WTC11 (cell line): ENCODE measurements around the gene ALKBH4. TPM values are rescaled to one million over a fixed set of nuclear protein-coding genes. Genes with fewer than 3 reads are reported as not detected.
A peak's percentile ranks its signal among the peaks of the same experiment; 100 is the strongest.

Experiments used
- ATAC-seq: fragments of 200-7000 bp; cut with Tn5 transposase; 2 replicates; pipeline ENCODE4 v1.10.0; 2021; ENCODE audit warnings: mild to moderate bottlenecking, moderate library complexity
- CTCF ChIA-PET: fragments of 300-600 bp; sonication (Branson Sonifier 250); formaldehyde crosslinking; loops from one replicate; lab custom pipeline; 2021; ENCODE audit warnings: antibody characterized with exemption; lab: Charles Lee
- POLR2A ChIA-PET: fragments of 350-600 bp; sonication (Branson Sonifier 250); formaldehyde crosslinking; loops from one replicate; lab custom pipeline; 2021; ENCODE audit warnings: antibody characterized with exemption; lab: Charles Lee
- DNase-seq: peaks from one replicate; pipeline ENCODE4 v3.0.0; 2021; ENCODE audit warnings: low spot score
- H3K27ac Mint-ChIP-seq: 2 replicates; pipeline ENCODE4 v1.8.0; 2021; ENCODE audit warnings: mixed read lengths
- H3K27me3 Mint-ChIP-seq: 2 replicates; pipeline ENCODE4 v1.8.0; 2021; ENCODE audit warnings: low read depth, mild to moderate bottlenecking, moderate library complexity, mixed read lengths
- H3K36me3 Mint-ChIP-seq: 2 replicates; pipeline ENCODE4 v1.8.0; 2021; ENCODE audit warnings: mixed read lengths
- H3K4me1 Mint-ChIP-seq: 2 replicates; pipeline ENCODE4 v1.8.0; 2022; ENCODE audit warnings: mixed read lengths
- H3K4me3 Mint-ChIP-seq: 2 replicates; pipeline ENCODE4 v1.8.0; 2021; ENCODE audit warnings: mild to moderate bottlenecking, moderate library complexity, mixed read lengths
- H3K9me3 Mint-ChIP-seq: 2 replicates; pipeline ENCODE4 v1.8.0; 2021; ENCODE audit warnings: mixed read lengths
- AFF4 ChIP-seq: sonication (generic); formaldehyde crosslinking; IDR thresholded peaks from 2 replicates; pipeline ENCODE4 v1.8.1; 2023; ENCODE audit warnings: mild to moderate bottlenecking, missing genetic modification reagents, borderline replicate concordance
- CTCF ChIP-seq: fragments of 200-600 bp; IDR thresholded peaks from 2 replicates; pipeline ENCODE4 v1.8.0; 2022; ENCODE audit warnings: antibody characterized with exemption
- E2F1 ChIP-seq: sonication (generic); formaldehyde crosslinking; IDR thresholded peaks from 2 replicates; pipeline ENCODE4 v1.8.0; 2022; ENCODE audit warnings: mild to moderate bottlenecking, missing genetic modification reagents
- ETV6 ChIP-seq: sonication (generic); formaldehyde crosslinking; IDR thresholded peaks from 2 replicates; pipeline ENCODE4 v1.8.1; 2022; ENCODE audit warnings: mild to moderate bottlenecking, missing genetic modification reagents
- GABPB1 ChIP-seq: sonication (generic); formaldehyde crosslinking; IDR thresholded peaks from 2 replicates; pipeline ENCODE4 v1.8.1; 2023; ENCODE audit warnings: mild to moderate bottlenecking, missing genetic modification reagents
- GRHL2 ChIP-seq: fragments of 250-450 bp; sonication (Bioruptor Pico); IDR thresholded peaks from 2 replicates; pipeline ENCODE4 v1.8.0; 2022; ENCODE audit warnings: mild to moderate bottlenecking, moderate library complexity; ENCODE audit not compliant: insufficient replicate concordance, severe bottlenecking
- GTF2I ChIP-seq: fragments of 250-450 bp; sonication (Bioruptor Pico); conservative IDR thresholded peaks from 2 replicates; pipeline ENCODE4 v1.4.0; 2021; ENCODE audit warnings: mild to moderate bottlenecking
- HMGA2 ChIP-seq: fragments of 250-450 bp; sonication (Bioruptor Pico); IDR thresholded peaks from 2 replicates; pipeline ENCODE4 v1.4.0; 2021; ENCODE audit warnings: mild to moderate bottlenecking, moderate library complexity
- KAT7 ChIP-seq: sonication (generic); formaldehyde crosslinking; IDR thresholded peaks from 2 replicates; pipeline ENCODE4 v1.8.1; 2023; ENCODE audit warnings: missing genetic modification reagents, mild to moderate bottlenecking, borderline replicate concordance
- NR1H2 ChIP-seq: sonication (generic); formaldehyde crosslinking; IDR thresholded peaks from 2 replicates; pipeline ENCODE4 v1.9.0; 2021; ENCODE audit warnings: mild to moderate bottlenecking, moderate library complexity, missing genetic modification reagents
- STAT6 ChIP-seq: sonication (generic); formaldehyde crosslinking; conservative IDR thresholded peaks from 2 replicates; pipeline ENCODE4 v1.8.1; 2023; ENCODE audit warnings: mild to moderate bottlenecking, low read depth, missing genetic modification reagents, moderate library complexity
- ZMAT4 ChIP-seq: fragments of 250-450 bp; sonication (Bioruptor Pico); IDR thresholded peaks from 2 replicates; pipeline ENCODE4 v1.9.0; 2021; ENCODE audit warnings: mild to moderate bottlenecking
- ZNF121 ChIP-seq: sonication (generic); formaldehyde crosslinking; IDR thresholded peaks from 2 replicates; pipeline ENCODE4 v1.8.0; 2023; ENCODE audit warnings: missing genetic modification reagents
- ZNF317 ChIP-seq: sonication (generic); formaldehyde crosslinking; IDR thresholded peaks from 2 replicates; pipeline ENCODE4 v1.8.1; 2023; ENCODE audit warnings: low read depth, mild to moderate bottlenecking, moderate library complexity, missing genetic modification reagents, borderline replicate concordance
- ZNF512 ChIP-seq: sonication (generic); formaldehyde crosslinking; IDR thresholded peaks from 2 replicates; pipeline ENCODE4 v1.8.1; 2022; ENCODE audit warnings: missing genetic modification reagents, borderline replicate concordance
- total RNA-seq: library from RNA; stranded (reverse); gene quantifications from 3 replicates; pipeline ENCODE4 v1.2.3, GENCODE V29; 2021

Gene ALKBH4
- total RNA-seq, 1 experiment from 2014 or later, result 20.4 TPM

- Mint-ChIP-seq H3K4me3 (no peak overlapping the region), H3K27ac (no peak overlapping the region), H3K36me3 (peaks cover 4% of the 10 kb centered on the region), H3K9me3 (no peaks in the 10 kb centered on the region), H3K27me3 (no peaks in the 10 kb centered on the region), H3K4me1 (peaks cover 9% of the 10 kb centered on the region)
- DNase-seq (no peak), ATAC-seq (no peak)
- ChIA-PET CTCF (interaction anchor here (0.9 to 1.5 kb wide), 3 partner anchors 14 to 37 kb away, joined by 3 to 8 read pairs (median 7); no protein-coding TSS in a partner anchor), POLR2A (no interaction called here)
- TF ChIP-seq AFF4 (CRISPR knock-in tag) (no peak), GTF2I (CRISPR knock-in tag) (no peak), ZNF121 (CRISPR knock-in tag) (peak; percentile 68; the same call in 1 of the 2 replicates), GRHL2 (CRISPR knock-in tag) (no peak)
Observed at GRCh38 chr7:102449136-102449535, 15.5 kb downstream of the ALKBH4 start.

- H3K27me3 Mint-ChIP-seq, result no peaks in the 10 kb centered on the region
- POLR2A ChIA-PET, result no interaction called here
- H3K4me3 Mint-ChIP-seq, result no peak overlapping the region
- no peak for DNase-seq
- no peak for ATAC-seq
- H3K27ac Mint-ChIP-seq, result no peak overlapping the region
- CTCF ChIA-PET, result no interaction called here
- H3K4me1 Mint-ChIP-seq, result peaks cover 10% of the 10 kb centered on the region
- no peaks in the 10 kb centered on the region for H3K9me3 Mint-ChIP-seq
- no peak for TF ChIP-seq STAT6 (CRISPR knock-in tag)
- H3K36me3 Mint-ChIP-seq, result peaks cover 4% of the 10 kb centered on the region
Observed at GRCh38 chr7:102447311-102447710, 17.4 kb downstream of the ALKBH4 start.

- TF ChIP-seq HMGA2 (CRISPR knock-in tag), result no peak
- no peak for TF ChIP-seq ZMAT4 (CRISPR knock-in tag)
- no peak for TF ChIP-seq KAT7
- TF ChIP-seq NR1H2 (CRISPR knock-in tag), result no peak
- no peak for TF ChIP-seq CTCF
- no peak for TF ChIP-seq ETV6 (CRISPR knock-in tag)
- TF ChIP-seq ZNF317 (CRISPR knock-in tag), result no peak
- no peak for TF ChIP-seq GABPB1 (CRISPR knock-in tag)
- TF ChIP-seq E2F1 (CRISPR knock-in tag), result no peak
- TF ChIP-seq GTF2I (CRISPR knock-in tag), result no peak
- no peak for TF ChIP-seq ZNF512
- TF ChIP-seq, all 79 proteins: peak for 0
- Mint-ChIP-seq H3K27me3 (no peaks in the 10 kb centered on the region), H3K36me3 (peaks cover 9% of the 10 kb centered on the region), H3K9me3 (no peaks in the 10 kb centered on the region), H3K4me1 (peaks cover 14% of the 10 kb centered on the region), H3K4me3 (no peak overlapping the region), H3K27ac (no peak overlapping the region)
- DNase-seq, result no peak
- ChIA-PET POLR2A (no interaction called here), CTCF (no interaction called here)
- no peak for ATAC-seq
Observed at GRCh38 chr7:102446387-102447156, 18.1 kb downstream of the ALKBH4 start.
